HepG2 (cell line): ENCODE results near the gene GPR137.

Experiments used
- CTCF ChIP-seq: sonication (generic); formaldehyde crosslinking; IDR thresholded peaks from 2 replicates; pipeline ENCODE4 v1.5.0; 2020; ENCODE audit warnings: mild to moderate bottlenecking, missing genetic modification reagents, moderate library complexity
- HDAC1 ChIP-seq: sonication (generic); formaldehyde crosslinking; IDR thresholded peaks from 2 replicates; pipeline ENCODE4 v1.5.1; 2020; ENCODE audit warnings: mild to moderate bottlenecking, missing genetic modification reagents
- HDAC2 ChIP-seq: sonication (generic); formaldehyde crosslinking; IDR thresholded peaks from 2 replicates; pipeline ENCODE4 v1.4.0; 2020; ENCODE audit warnings: missing genetic modification reagents
- KAT2B ChIP-seq: fragments of 150-350 bp; IDR thresholded peaks from 2 replicates; pipeline ENCODE4 v1.6.1; 2014; ENCODE audit warnings: low read depth, low read length, borderline replicate concordance
- NCOR1 ChIP-seq: fragments of 200-600 bp; sonication (generic); IDR thresholded peaks from 2 replicates; pipeline ENCODE4 v1.7.0; 2017; ENCODE audit warnings: antibody characterized with exemption, low read length, borderline replicate concordance
- NFE2L2 ChIP-seq: fragments of 150-350 bp; IDR thresholded peaks from 2 replicates; pipeline ENCODE4 v1.6.1; 2014; ENCODE audit warnings: low read length
- POLR2AphosphoS5 ChIP-seq: IDR thresholded peaks from 2 replicates; pipeline ENCODE4 v1.6.1; 2012; ENCODE audit warnings: low read depth, low read length
- REST ChIP-seq, 2 experiments: IDR thresholded peaks; 2 replicates each; pipeline ENCODE4 v1.6.1; 2011 to 2012; ENCODE audit warnings: low read length in 2 of 2, borderline replicate concordance in 1 of 2, low read depth in 1 of 2, mild to moderate bottlenecking in 1 of 2, moderate library complexity in 1 of 2
- RFXAP ChIP-seq: sonication (generic); formaldehyde crosslinking; IDR thresholded peaks from 2 replicates; pipeline ENCODE4 v1.4.0; 2020; ENCODE audit warnings: missing genetic modification reagents, borderline replicate concordance
- ZNF12 ChIP-seq: sonication (generic); formaldehyde crosslinking; IDR thresholded peaks from 2 replicates; pipeline ENCODE4 v1.5.0; 2020; ENCODE audit warnings: missing genetic modification reagents
- ZNF280D ChIP-seq: sonication (generic); formaldehyde crosslinking; IDR thresholded peaks from 2 replicates; pipeline ENCODE4 v1.5.1; 2020; ENCODE audit warnings: mild to moderate bottlenecking, missing genetic modification reagents
- ZZZ3 ChIP-seq: sonication (generic); formaldehyde crosslinking; IDR thresholded peaks from 2 replicates; pipeline ENCODE4 v1.4.0; 2020; ENCODE audit warnings: missing genetic modification reagents, mild to moderate bottlenecking, borderline replicate concordance

GRCh38 chr11:64244966-64245365 is 40.7 kb upstream of the GPR137 start:
- TF ChIP-seq KAT2B (no peak), REST (IDR thresholded peaks at IDR 0.05; ENCODE audit: borderline replicate concordance in 1 of 2, low read depth in 1 of 2, low read length in 2 of 2) (no peak), NCOR1 (no peak), ZZZ3 (no peak), ZNF280D (no peak), HDAC1 (CRISPR knock-in tag) (no peak), NFE2L2 (no peak), ZNF12 (CRISPR knock-in tag) (no peak), HDAC2 (CRISPR knock-in tag) (no peak), RFXAP (CRISPR knock-in tag) (no peak), CTCF (CRISPR knock-in tag) (no peak), POLR2AphosphoS5 (peak; percentile 27)
